SK-N-SH treated with all-trans-retinoic acid at 6 μM for 48 hours (cell line): ENCODE data around the gene HEMK1.

Experiments
- ATAC-seq: fragments of 200-7000 bp; cut with Tn5 transposase; 3 replicates; pipeline ENCODE4 v1.9.1; 2020; ENCODE audit warnings: mild to moderate bottlenecking, moderate library complexity
- BACH2 ChIP-seq: fragments of 250-450 bp; sonication (Bioruptor Pico); IDR thresholded peaks from 2 replicates; pipeline ENCODE4 v1.9.0; 2021; ENCODE audit warnings: mild to moderate bottlenecking, borderline replicate concordance
- CSDC2 ChIP-seq: fragments of 250-450 bp; sonication (Bioruptor Pico); IDR thresholded peaks from 2 replicates; pipeline ENCODE4 v1.5.0; 2020; ENCODE audit warnings: mild to moderate bottlenecking, moderate library complexity
- ESRRG ChIP-seq: fragments of 250-450 bp; sonication (Bioruptor Pico); IDR thresholded peaks from 2 replicates; pipeline ENCODE4 v1.6.1; 2021; ENCODE audit warnings: mild to moderate bottlenecking
- OSR1 ChIP-seq: fragments of 250-450 bp; sonication (Bioruptor Pico); IDR thresholded peaks from 2 replicates; pipeline ENCODE4 v1.8.0; 2022; ENCODE audit warnings: moderate library complexity, mild to moderate bottlenecking, inconsistent platforms
- PPARA ChIP-seq: fragments of 250-450 bp; sonication (Bioruptor Pico); IDR thresholded peaks from 2 replicates; pipeline ENCODE4 v1.5.0; 2020; ENCODE audit warnings: mild to moderate bottlenecking, borderline replicate concordance
- RARB ChIP-seq: fragments of 250-450 bp; sonication (Bioruptor Pico); IDR thresholded peaks from 2 replicates; pipeline ENCODE4 v1.8.0; 2021; ENCODE audit warnings: mild to moderate bottlenecking, moderate library complexity
- TCF4 ChIP-seq: fragments of 250-450 bp; sonication (Bioruptor Pico); IDR thresholded peaks from 2 replicates; pipeline ENCODE4 v1.8.0; 2021; ENCODE audit warnings: mild to moderate bottlenecking, moderate library complexity, borderline replicate concordance
- TOX ChIP-seq: fragments of 250-450 bp; sonication (Bioruptor Pico); IDR thresholded peaks from 2 replicates; pipeline ENCODE4 v1.8.0; 2021; ENCODE audit warnings: mild to moderate bottlenecking, moderate library complexity, borderline replicate concordance
- ZC3H10 ChIP-seq: fragments of 250-450 bp; sonication (Bioruptor Pico); IDR thresholded peaks from 2 replicates; pipeline ENCODE4 v1.5.1; 2021; ENCODE audit warnings: mild to moderate bottlenecking, moderate library complexity
- ZFP3 ChIP-seq: fragments of 250-450 bp; sonication (Bioruptor Pico); IDR thresholded peaks from 2 replicates; pipeline ENCODE4 v1.5.0; 2020; ENCODE audit warnings: mild to moderate bottlenecking, moderate library complexity
- ZFP30 ChIP-seq: fragments of 450-650 bp; formaldehyde crosslinking; IDR thresholded peaks from 2 replicates; pipeline ENCODE4 v1.5.0; 2022; ENCODE audit warnings: mild to moderate bottlenecking, moderate library complexity
- ZNF565 ChIP-seq: fragments of 450-650 bp; formaldehyde crosslinking; conservative IDR thresholded peaks from 2 replicates; pipeline ENCODE4 v1.5.0; 2020; ENCODE audit warnings: low read depth, mild to moderate bottlenecking, moderate library complexity
- ZNF70 ChIP-seq: fragments of 450-650 bp; formaldehyde crosslinking; IDR thresholded peaks from 2 replicates; pipeline ENCODE4 v1.5.0; 2020; ENCODE audit warnings: mild to moderate bottlenecking, moderate library complexity
- ZNF8 ChIP-seq: fragments of 450-650 bp; formaldehyde crosslinking; IDR thresholded peaks from 2 replicates; pipeline ENCODE4 v1.5.0; 2020; ENCODE audit warnings: mild to moderate bottlenecking, moderate library complexity
- TF ChIP-seq, protein P1 (sequence below): fragments of 250-450 bp; sonication (Bioruptor Pico); IDR thresholded peaks from 2 replicates; pipeline ENCODE4 v1.5.1; 2020; ENCODE audit warnings: low read depth, mild to moderate bottlenecking, moderate library complexity
- TF ChIP-seq, protein P2 (sequence below): fragments of 250-450 bp; sonication (Bioruptor Pico); IDR thresholded peaks from 2 replicates; pipeline ENCODE4 v1.8.0; 2021; ENCODE audit warnings: low read depth, mild to moderate bottlenecking, moderate library complexity, borderline replicate concordance
- TF ChIP-seq, protein P3 (sequence below): fragments of 250-450 bp; sonication (Bioruptor Pico); IDR thresholded peaks from 2 replicates; pipeline ENCODE4 v1.8.0; 2020; ENCODE audit warnings: mild to moderate bottlenecking, moderate library complexity, borderline replicate concordance
- TF ChIP-seq, protein P4 (sequence below): fragments of 250-450 bp; sonication (Bioruptor Pico); IDR thresholded peaks from 2 replicates; pipeline ENCODE4 v1.5.0; 2020; ENCODE audit warnings: mild to moderate bottlenecking, moderate library complexity
- TF ChIP-seq, protein P5 (sequence below): fragments of 250-450 bp; sonication (Bioruptor Pico); IDR thresholded peaks from 2 replicates; pipeline ENCODE4 v1.5.1; 2021; ENCODE audit warnings: mild to moderate bottlenecking, moderate library complexity

The HEMK1 gene

DNA sequence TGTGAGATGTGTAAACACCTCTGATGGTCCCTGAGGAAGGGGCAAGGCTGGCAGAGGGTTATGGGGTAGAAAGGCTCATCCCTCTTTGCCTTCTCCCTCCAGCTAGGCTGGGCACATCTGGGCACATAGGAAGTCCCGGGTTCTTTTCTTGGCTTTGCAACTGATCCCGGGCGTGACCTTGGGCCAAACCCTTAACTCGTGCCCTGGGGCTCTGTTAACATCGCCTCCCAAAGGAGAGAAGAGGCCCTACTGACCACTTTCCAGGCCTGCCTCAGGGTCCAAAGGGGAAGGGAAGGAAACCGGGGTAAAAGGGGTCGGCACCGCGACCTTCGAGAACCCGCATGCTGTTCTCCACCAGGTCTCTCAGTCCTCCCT, 2.3 kb upstream of the HEMK1 start (continued):
- TF ChIP-seq, protein P1, sequence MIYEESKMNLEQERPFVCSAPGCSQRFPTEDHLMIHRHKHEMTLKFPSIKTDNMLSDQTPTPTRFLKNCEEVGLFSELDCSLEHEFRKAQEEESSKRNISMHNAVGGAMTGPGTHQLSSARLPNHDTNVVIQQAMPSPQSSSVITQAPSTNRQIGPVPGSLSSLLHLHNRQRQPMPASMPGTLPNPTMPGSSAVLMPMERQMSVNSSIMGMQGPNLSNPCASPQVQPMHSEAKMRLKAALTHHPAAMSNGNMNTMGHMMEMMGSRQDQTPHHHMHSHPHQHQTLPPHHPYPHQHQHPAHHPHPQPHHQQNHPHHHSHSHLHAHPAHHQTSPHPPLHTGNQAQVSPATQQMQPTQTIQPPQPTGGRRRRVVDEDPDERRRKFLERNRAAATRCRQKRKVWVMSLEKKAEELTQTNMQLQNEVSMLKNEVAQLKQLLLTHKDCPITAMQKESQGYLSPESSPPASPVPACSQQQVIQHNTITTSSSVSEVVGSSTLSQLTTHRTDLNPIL (CRISPR knock-in tag): no peak

DNA sequence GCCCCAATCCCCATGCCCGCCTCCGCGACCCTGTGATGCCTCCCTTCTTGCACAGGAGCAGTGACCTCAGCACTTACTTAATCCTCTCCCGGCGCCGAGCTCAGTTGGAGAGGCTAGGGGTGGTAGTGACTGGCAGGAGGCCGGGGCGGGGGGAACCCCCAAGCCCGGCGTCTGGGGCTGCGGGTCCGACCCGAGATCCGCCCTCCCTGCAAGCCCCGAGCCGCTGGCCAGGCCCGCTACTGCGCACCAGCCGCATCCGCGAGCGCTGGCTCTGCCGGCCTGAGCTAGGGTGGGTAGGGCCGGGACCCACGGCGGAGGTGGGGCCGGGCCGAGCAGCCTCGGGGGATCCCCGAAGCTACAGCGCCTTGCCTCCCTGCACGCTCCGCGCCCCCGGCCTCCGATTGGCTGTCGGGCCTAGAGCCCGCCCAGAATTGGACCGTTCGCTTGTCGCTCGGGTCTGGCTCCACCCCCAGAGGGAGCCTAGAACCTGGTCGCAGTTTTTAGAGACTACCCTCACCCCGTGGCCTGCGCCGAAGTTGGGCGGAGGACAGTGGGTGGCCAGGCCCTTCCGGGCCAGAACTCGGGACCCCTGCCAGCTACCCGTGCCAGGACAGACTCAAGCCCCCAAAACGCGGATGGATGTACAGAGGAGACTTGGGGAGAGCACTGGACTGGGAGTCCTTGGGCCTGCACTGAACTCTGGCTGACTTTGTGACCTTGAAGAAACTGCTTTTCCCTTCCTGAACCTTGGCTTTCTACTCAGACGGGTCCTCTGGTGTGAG, 1.7 kb upstream of the HEMK1 start, which contains the start of gene C3orf18:
TSS of gene C3orf18 (minus strand) at position 362 of the 782 bp plus-strand sequence. CDS start 2,048 bp downstream, outside the sequence.
- TF ChIP-seq ZFP3 (CRISPR knock-in tag) (no peak), TCF4 (CRISPR knock-in tag) (no peak), CSDC2 (CRISPR knock-in tag) (no peak), TOX (CRISPR knock-in tag) (no peak), OSR1 (no peak), ESRRG (no peak), ZNF70 (no peak), BACH2 (no peak), RARB (no peak), ZC3H10 (no peak), ZFP30 (CRISPR knock-in tag) (no peak), ZNF565 (no peak), PPARA (CRISPR knock-in tag) (no peak), ZNF8 (CRISPR knock-in tag) (no peak)
- TF ChIP-seq, protein P2, sequence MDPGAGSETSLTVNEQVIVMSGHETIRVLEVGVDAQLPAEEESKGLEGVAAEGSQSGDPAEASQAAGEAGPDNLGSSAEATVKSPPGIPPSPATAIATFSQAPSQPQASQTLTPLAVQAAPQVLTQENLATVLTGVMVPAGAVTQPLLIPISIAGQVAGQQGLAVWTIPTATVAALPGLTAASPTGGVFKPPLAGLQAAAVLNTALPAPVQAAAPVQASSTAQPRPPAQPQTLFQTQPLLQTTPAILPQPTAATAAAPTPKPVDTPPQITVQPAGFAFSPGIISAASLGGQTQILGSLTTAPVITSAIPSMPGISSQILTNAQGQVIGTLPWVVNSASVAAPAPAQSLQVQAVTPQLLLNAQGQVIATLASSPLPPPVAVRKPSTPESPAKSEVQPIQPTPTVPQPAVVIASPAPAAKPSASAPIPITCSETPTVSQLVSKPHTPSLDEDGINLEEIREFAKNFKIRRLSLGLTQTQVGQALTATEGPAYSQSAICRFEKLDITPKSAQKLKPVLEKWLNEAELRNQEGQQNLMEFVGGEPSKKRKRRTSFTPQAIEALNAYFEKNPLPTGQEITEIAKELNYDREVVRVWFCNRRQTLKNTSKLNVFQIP: no peak
- TF ChIP-seq, protein P1 (CRISPR knock-in tag): no peak
- TF ChIP-seq, protein P3, sequence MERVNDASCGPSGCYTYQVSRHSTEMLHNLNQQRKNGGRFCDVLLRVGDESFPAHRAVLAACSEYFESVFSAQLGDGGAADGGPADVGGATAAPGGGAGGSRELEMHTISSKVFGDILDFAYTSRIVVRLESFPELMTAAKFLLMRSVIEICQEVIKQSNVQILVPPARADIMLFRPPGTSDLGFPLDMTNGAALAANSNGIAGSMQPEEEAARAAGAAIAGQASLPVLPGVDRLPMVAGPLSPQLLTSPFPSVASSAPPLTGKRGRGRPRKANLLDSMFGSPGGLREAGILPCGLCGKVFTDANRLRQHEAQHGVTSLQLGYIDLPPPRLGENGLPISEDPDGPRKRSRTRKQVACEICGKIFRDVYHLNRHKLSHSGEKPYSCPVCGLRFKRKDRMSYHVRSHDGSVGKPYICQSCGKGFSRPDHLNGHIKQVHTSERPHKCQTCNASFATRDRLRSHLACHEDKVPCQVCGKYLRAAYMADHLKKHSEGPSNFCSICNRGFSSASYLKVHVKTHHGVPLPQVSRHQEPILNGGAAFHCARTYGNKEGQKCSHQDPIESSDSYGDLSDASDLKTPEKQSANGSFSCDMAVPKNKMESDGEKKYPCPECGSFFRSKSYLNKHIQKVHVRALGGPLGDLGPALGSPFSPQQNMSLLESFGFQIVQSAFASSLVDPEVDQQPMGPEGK (CRISPR knock-in tag): no peak
- TF ChIP-seq, protein P4, sequence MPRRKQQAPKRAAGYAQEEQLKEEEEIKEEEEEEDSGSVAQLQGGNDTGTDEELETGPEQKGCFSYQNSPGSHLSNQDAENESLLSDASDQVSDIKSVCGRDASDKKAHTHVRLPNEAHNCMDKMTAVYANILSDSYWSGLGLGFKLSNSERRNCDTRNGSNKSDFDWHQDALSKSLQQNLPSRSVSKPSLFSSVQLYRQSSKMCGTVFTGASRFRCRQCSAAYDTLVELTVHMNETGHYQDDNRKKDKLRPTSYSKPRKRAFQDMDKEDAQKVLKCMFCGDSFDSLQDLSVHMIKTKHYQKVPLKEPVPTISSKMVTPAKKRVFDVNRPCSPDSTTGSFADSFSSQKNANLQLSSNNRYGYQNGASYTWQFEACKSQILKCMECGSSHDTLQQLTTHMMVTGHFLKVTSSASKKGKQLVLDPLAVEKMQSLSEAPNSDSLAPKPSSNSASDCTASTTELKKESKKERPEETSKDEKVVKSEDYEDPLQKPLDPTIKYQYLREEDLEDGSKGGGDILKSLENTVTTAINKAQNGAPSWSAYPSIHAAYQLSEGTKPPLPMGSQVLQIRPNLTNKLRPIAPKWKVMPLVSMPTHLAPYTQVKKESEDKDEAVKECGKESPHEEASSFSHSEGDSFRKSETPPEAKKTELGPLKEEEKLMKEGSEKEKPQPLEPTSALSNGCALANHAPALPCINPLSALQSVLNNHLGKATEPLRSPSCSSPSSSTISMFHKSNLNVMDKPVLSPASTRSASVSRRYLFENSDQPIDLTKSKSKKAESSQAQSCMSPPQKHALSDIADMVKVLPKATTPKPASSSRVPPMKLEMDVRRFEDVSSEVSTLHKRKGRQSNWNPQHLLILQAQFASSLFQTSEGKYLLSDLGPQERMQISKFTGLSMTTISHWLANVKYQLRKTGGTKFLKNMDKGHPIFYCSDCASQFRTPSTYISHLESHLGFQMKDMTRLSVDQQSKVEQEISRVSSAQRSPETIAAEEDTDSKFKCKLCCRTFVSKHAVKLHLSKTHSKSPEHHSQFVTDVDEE (CRISPR knock-in tag): no peak
- ATAC-seq: peak; percentile 89

DNA sequence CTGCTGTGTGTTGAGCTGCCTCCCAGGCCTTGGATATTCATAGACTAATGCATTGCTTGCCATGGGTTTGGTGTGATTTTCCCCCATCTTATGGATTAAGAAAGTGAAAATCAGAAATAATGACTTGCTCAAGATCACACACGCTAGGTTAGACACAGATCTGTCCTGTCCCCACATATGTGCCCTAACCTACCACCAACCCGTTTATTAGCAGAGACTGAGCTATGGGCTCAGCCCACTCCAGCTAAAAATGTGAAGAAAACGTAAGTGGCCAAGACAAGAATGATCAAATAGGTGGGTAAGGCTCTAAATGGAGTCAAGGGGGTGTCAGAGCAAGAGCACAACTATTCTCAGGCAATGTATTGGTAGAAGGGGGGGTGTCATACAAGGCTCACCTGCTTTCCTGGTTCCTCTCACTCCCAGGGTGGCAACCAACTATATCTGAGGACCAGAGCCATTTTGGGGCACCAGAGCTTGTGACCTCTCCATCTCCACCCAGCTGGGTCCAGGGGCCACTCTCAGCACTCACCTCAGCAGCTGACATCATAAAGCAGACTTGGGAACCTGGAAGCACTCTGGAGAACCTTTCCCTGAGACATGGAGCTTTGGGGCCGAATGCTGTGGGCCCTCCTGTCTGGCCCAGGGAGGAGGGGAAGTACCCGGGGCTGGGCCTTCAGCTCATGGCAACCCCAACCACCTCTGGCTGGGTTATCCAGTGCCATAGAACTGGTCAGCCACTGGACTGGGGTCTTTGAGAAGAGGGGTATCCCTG, 1.4 kb downstream of the HEMK1 start:
- TF ChIP-seq RARB (no peak), ZFP30 (CRISPR knock-in tag) (no peak)
- TF ChIP-seq, protein P5, sequence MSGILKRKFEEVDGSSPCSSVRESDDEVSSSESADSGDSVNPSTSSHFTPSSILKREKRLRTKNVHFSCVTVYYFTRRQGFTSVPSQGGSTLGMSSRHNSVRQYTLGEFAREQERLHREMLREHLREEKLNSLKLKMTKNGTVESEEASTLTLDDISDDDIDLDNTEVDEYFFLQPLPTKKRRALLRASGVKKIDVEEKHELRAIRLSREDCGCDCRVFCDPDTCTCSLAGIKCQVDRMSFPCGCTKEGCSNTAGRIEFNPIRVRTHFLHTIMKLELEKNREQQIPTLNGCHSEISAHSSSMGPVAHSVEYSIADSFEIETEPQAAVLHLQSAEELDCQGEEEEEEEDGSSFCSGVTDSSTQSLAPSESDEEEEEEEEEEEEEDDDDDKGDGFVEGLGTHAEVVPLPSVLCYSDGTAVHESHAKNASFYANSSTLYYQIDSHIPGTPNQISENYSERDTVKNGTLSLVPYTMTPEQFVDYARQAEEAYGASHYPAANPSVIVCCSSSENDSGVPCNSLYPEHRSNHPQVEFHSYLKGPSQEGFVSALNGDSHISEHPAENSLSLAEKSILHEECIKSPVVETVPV (CRISPR knock-in tag): no peak
- ATAC-seq: no peak
